HCT116 (cell line): ENCODE results near the gene CD7. TPM values are rescaled to one million over a fixed set of nuclear protein-coding genes. Genes with fewer than 3 reads are reported as not detected.

Experiments
- ATAC-seq: fragments of 200-7000 bp; cut with Tn5 transposase; 2 replicates; pipeline ENCODE4 v1.9.1; 2020; ENCODE audit warnings: mild to moderate bottlenecking, moderate library complexity
- BruUV-seq: library from RNA; stranded (reverse); fragments of 400-500 nt; replicated peaks from 2 replicates; lab custom pipeline; 2021; lab: Mats Ljungman, UMichigan
- CTCF ChIA-PET: fragments of 300-600 bp; sonication (Branson Sonifier 250); formaldehyde crosslinking; loops from one replicate; lab custom pipeline; 2021; ENCODE audit warnings: antibody characterized with exemption; lab: Charles Lee
- POLR2A ChIA-PET: fragments of 300-600, 350-600 bp; sonication (Branson Sonifier 250); formaldehyde crosslinking; loops from one replicate; lab custom pipeline; 2021; ENCODE audit warnings: antibody characterized with exemption; lab: Charles Lee
- RAD21 ChIA-PET, 2 experiments: fragments of 300-600 bp; sonication (Branson Sonifier 250); formaldehyde crosslinking; loops; one replicate each; lab custom pipeline; 2023; ENCODE audit warnings: low total read pairs in 2 of 2; ENCODE audit not compliant: uncharacterized antibody in 2 of 2, unreplicated experiment in 2 of 2, low non-redundant PET in 1 of 2; lab: Charles Lee
- DNase-seq: peaks from one replicate; pipeline ENCODE4 v3.0.0-alpha.2; 2010; ENCODE audit warnings: low read depth, low spot score
- H2AFZ ChIP-seq: fragments of 200-600 bp; shearing (Covaris generic), sonication (generic); 2 replicates; pipeline ENCODE4 v1.6.1; 2017; ENCODE audit warnings: low read depth, mixed run types, mixed read lengths, antibody characterized with exemption, low read length; ENCODE audit not compliant: poor library complexity, severe bottlenecking
- H3K27ac ChIP-seq: 2 replicates; pipeline ENCODE4 v1.5.1; 2012; ENCODE audit warnings: low read depth, low read length
- H3K27me3 ChIP-seq: fragments of 200-600 bp; sonication (generic); 2 replicates; pipeline ENCODE4 v1.6.1; 2016; ENCODE audit warnings: mixed run types, low read length, mixed read lengths; ENCODE audit not compliant: insufficient read depth
- H3K36me3 ChIP-seq, 2 experiments: fragments of 200-500 bp in 1 of 2; fragments of 200-600 bp in 1 of 2; sonication (Bioruptor generic) in 1 of 2; sonication (generic) in 1 of 2; 2 replicates each; pipeline versions ENCODE4 v1.5.1 to v1.6.1; 2014 to 2016; ENCODE audit warnings: low read length in 2 of 2, inconsistent platforms in 1 of 2, mixed read lengths in 1 of 2, mixed run types in 1 of 2; ENCODE audit not compliant: insufficient read depth in 2 of 2, control insufficient read depth in 1 of 2
- H3K4me1 ChIP-seq, 2 experiments: fragments of 200-600 bp in 1 of 2; sonication (generic) in 1 of 2; 2 replicates each; pipeline versions ENCODE4 v1.5.1 to v1.6.1; 2012 to 2017; ENCODE audit warnings: low read length in 2 of 2, inconsistent platforms in 1 of 2, mild to moderate bottlenecking in 1 of 2, mixed read lengths in 1 of 2, mixed run types in 1 of 2, moderate library complexity in 1 of 2; ENCODE audit not compliant: insufficient read depth in 2 of 2, control insufficient read depth in 1 of 2
- H3K4me2 ChIP-seq: fragments of 200-600 bp; sonication (generic); 2 replicates; pipeline ENCODE4 v1.6.1; 2017; ENCODE audit warnings: mixed run types, low read length, mixed read lengths
- H3K4me3 ChIP-seq, 2 experiments: fragments of 200-600 bp in 1 of 2; sonication (generic) in 1 of 2; replicated peaks in 1 of 2; 2 replicates each; pipeline ENCODE4 v1.5.1; 2011 to 2016; ENCODE audit warnings: low read length in 2 of 2, control low read depth in 1 of 2, low read depth in 1 of 2, mild to moderate bottlenecking in 1 of 2, mixed read lengths in 1 of 2, mixed run types in 1 of 2
- H3K79me2 ChIP-seq: fragments of 200-600 bp; sonication (generic); 2 replicates; pipeline ENCODE4 v1.6.1; 2017; ENCODE audit warnings: mild to moderate bottlenecking, mixed run types, low read length, moderate library complexity, mixed read lengths; ENCODE audit not compliant: insufficient read depth
- H3K9ac ChIP-seq: fragments of 200-600 bp; sonication (generic); 2 replicates; pipeline ENCODE4 v1.6.1; 2016; ENCODE audit warnings: low read length, mixed read lengths
- H3K9me2 ChIP-seq: fragments of 200-600 bp; sonication (generic), shearing (Covaris generic); 2 replicates; pipeline ENCODE4 v1.6.1; 2017; ENCODE audit warnings: mixed run types, mild to moderate bottlenecking, moderate library complexity; ENCODE audit not compliant: insufficient read depth
- H3K9me3 ChIP-seq, 2 experiments: fragments of 200-500 bp in 1 of 2; fragments of 200-600 bp in 1 of 2; sonication (Bioruptor generic) in 1 of 2; sonication (generic) in 1 of 2; 2 replicates each; pipeline ENCODE4 v1.6.1; 2014 to 2017; ENCODE audit warnings: low read length in 2 of 2, mixed read lengths in 2 of 2, inconsistent platforms in 1 of 2, low read depth in 1 of 2, mild to moderate bottlenecking in 1 of 2, mixed run types in 1 of 2, moderate library complexity in 1 of 2; ENCODE audit not compliant: control insufficient read depth in 1 of 2, insufficient read depth in 1 of 2
- H4K20me1 ChIP-seq: fragments of 200-600 bp; sonication (generic), shearing (Covaris generic); 2 replicates; pipeline ENCODE4 v1.6.1; 2017; ENCODE audit warnings: mixed run types, mild to moderate bottlenecking, moderate library complexity; ENCODE audit not compliant: insufficient read depth
- CBX3 ChIP-seq: IDR thresholded peaks from 2 replicates; pipeline ENCODE4 v1.6.1; 2012; ENCODE audit warnings: low read depth
- CEBPB ChIP-seq: IDR thresholded peaks from 2 replicates; pipeline ENCODE4 v1.6.1; 2012; ENCODE audit warnings: low read depth
- EGR1 ChIP-seq: IDR thresholded peaks from 2 replicates; pipeline ENCODE4 v1.6.1; 2012; ENCODE audit warnings: low read depth
- EZH2 ChIP-seq: fragments of 200-600 bp; sonication (generic); IDR thresholded peaks from 2 replicates; pipeline ENCODE4 v1.6.1; 2017; ENCODE audit warnings: antibody characterized with exemption, mixed run types
- FOSL1 ChIP-seq: IDR thresholded peaks from 2 replicates; pipeline ENCODE4 v1.6.1; 2012; ENCODE audit warnings: low read depth
- JUND ChIP-seq: IDR thresholded peaks from 2 replicates; pipeline ENCODE4 v1.6.1; 2012
- POLR2AphosphoS5 ChIP-seq: IDR thresholded peaks from 2 replicates; pipeline ENCODE4 v1.6.1; 2011; ENCODE audit warnings: mild to moderate bottlenecking, low read depth, low read length, moderate library complexity
- RAD21 ChIP-seq: IDR thresholded peaks from 2 replicates; pipeline ENCODE4 v1.6.1; 2012; ENCODE audit warnings: low read depth, mild to moderate bottlenecking
- REST ChIP-seq: IDR thresholded peaks from 2 replicates; pipeline ENCODE4 v1.6.1; 2012; ENCODE audit warnings: low read depth
- SP1 ChIP-seq: IDR thresholded peaks from 2 replicates; pipeline ENCODE4 v1.6.1; 2012; ENCODE audit warnings: low read depth
- SRF ChIP-seq: IDR thresholded peaks from 2 replicates; pipeline ENCODE4 v1.6.1; 2012; ENCODE audit warnings: low read depth
- intact Hi-C: fragments of 100-400 bp; cut with micrococcal nuclease; formaldehyde crosslinking; loops from 2 replicates; pipeline ENCODE4 v1.10.0; 2022
- total RNA-seq: library from RNA; stranded (reverse); gene quantifications from one replicate; pipeline ENCODE4 v1.2.1, GENCODE V29; 2021; ENCODE audit not compliant: unreplicated experiment
- TF ChIP-seq, protein P1 (sequence below), 3 experiments: fragments of 200-600 bp in 1 of 3; sonication (generic) in 1 of 3; IDR thresholded peaks in 2 of 3; conservative IDR thresholded peaks in 1 of 3; 2 replicates each; pipeline ENCODE4 v1.5.1; 2012 to 2017; ENCODE audit warnings: low read depth in 2 of 3, low read length in 2 of 3, antibody characterized with exemption in 1 of 3, borderline replicate concordance in 1 of 3, control low read depth in 1 of 3, mild to moderate bottlenecking in 1 of 3, mixed read lengths in 1 of 3, mixed run types in 1 of 3, moderate library complexity in 1 of 3; ENCODE audit not compliant: insufficient read depth in 1 of 3

The CD7 gene
- total RNA-seq, 1 experiment from 2014 or later, result 0.61 TPM

DNA sequence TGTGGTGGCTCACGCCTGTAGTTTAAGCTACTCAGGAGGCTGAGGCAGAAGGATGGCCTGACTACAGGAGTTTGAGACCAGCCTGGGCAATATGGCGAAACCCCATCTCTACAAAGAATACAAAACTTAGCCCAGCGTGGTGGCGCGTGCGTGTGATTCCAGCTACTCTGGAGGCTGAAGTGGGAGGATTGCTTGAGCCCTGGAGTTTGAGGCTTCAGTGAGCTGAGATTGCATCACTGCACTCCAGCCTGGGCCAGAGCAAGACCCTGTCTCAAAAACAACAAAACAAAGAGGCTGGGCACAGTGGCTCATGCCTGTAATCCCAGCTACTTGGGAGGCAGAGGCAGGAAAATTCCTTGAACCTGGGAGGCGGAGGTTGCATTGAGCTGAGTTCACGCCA, 36.9 kb downstream of the CD7 start:
- peaks cover 31 to 44% of the 10 kb centered on the region in 2 experiments for H3K4me1 ChIP-seq
- CTCF ChIA-PET, result no interaction called here
- no peak for DNase-seq
- H3K9me3 ChIP-seq, result no peaks in the 10 kb centered on the region
- POLR2A ChIA-PET, result interaction anchor here (1.0 to 4.8 kb wide), 3 partner anchors 11 to 51 kb away, joined by 3 to 35 read pairs (median 3); partner anchors contain the start of gene SLC16A3
- no TSS peak for BruUV-seq
- H3K36me3 ChIP-seq, result no peaks in the 10 kb centered on the region
- no peak overlapping the region for H3K27ac ChIP-seq
- H3K27me3 ChIP-seq, result no peaks in the 10 kb centered on the region
- no peak overlapping the region for H2AFZ ChIP-seq
- RAD21 ChIA-PET, result no interaction called here
- H3K4me3 ChIP-seq, result no peak overlapping the region
- H4K20me1 ChIP-seq, result no peaks in the 10 kb centered on the region
- intact Hi-C loops, result no loop called here
- no peak overlapping the region for H3K4me2 ChIP-seq
- H3K9ac ChIP-seq, result no peak overlapping the region
- H3K9me2 ChIP-seq, result no peaks in the 10 kb centered on the region
- TF ChIP-seq RAD21, result no peak
- TF ChIP-seq SRF, result no peak
- ATAC-seq, result no peak
- H3K79me2 ChIP-seq, result no peaks in the 10 kb centered on the region

DNA sequence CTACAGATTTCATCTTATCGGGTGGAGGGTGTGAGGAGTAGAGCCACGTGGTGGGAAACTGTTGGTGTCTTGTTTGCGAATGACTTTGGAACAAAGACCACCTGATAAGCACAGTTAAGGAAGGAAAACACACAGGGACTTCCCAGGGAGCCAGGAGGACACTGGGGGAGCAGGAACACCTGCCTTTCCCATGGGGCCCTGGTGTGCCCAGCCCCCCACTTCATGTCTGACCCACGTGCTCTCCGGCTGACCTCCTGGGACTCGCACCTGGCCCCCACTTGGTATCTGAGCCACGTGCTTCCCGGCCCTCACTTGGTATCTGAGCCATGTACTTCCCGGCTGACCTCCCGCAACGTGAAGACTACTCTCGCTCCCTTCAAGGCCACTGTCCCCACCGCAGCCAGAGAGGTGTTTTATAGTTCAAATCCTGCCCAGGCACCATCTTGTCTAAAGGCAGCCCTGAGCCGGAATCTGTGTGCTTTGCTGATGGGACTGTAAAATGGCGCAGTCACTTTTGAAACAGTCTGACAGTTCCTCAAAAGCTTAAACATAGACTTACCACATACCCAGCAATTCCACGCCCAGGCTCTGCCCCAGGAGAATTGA, 38.5 kb downstream of the CD7 start:
- no peak overlapping the region for H3K27ac ChIP-seq
- ChIA-PET CTCF (no interaction called here), POLR2A (interaction anchor here (1.1 to 1.3 kb wide), 2 partner anchors 13 to 14 kb away, joined by 3 read pairs; no protein-coding TSS in a partner anchor), RAD21 (no interaction called here)
- no peaks in the 10 kb centered on the region for H4K20me1 ChIP-seq
- H3K4me1 ChIP-seq, result peaks cover 34 to 50% of the 10 kb centered on the region in 2 experiments
- no peaks in the 10 kb centered on the region for H3K79me2 ChIP-seq
- BruUV-seq, result no TSS peak
- no peak overlapping the region for H3K4me3 ChIP-seq
- no peak for DNase-seq
- H3K36me3 ChIP-seq, result no peaks in the 10 kb centered on the region
- ATAC-seq, result no peak
- no peaks in the 10 kb centered on the region for H3K9me2 ChIP-seq
- no peak overlapping the region for H3K4me2 ChIP-seq
- intact Hi-C loops, result no loop called here
- H2AFZ ChIP-seq, result no peak overlapping the region
- no peaks in the 10 kb centered on the region for H3K27me3 ChIP-seq
- no peak overlapping the region for H3K9ac ChIP-seq
- TF ChIP-seq SRF, result no peak
- TF ChIP-seq CEBPB, result no peak
- no peak for TF ChIP-seq REST
- no peak for TF ChIP-seq EGR1
- TF ChIP-seq JUND, result no peak
- TF ChIP-seq SP1, result no peak
- TF ChIP-seq CBX3, result no peak
- no peak for TF ChIP-seq RAD21
- TF ChIP-seq, protein P1, sequence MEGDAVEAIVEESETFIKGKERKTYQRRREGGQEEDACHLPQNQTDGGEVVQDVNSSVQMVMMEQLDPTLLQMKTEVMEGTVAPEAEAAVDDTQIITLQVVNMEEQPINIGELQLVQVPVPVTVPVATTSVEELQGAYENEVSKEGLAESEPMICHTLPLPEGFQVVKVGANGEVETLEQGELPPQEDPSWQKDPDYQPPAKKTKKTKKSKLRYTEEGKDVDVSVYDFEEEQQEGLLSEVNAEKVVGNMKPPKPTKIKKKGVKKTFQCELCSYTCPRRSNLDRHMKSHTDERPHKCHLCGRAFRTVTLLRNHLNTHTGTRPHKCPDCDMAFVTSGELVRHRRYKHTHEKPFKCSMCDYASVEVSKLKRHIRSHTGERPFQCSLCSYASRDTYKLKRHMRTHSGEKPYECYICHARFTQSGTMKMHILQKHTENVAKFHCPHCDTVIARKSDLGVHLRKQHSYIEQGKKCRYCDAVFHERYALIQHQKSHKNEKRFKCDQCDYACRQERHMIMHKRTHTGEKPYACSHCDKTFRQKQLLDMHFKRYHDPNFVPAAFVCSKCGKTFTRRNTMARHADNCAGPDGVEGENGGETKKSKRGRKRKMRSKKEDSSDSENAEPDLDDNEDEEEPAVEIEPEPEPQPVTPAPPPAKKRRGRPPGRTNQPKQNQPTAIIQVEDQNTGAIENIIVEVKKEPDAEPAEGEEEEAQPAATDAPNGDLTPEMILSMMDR (IDR thresholded peaks at IDR 0.05 in 2 of 3, conservative IDR thresholded peaks at IDR 0.05 in 1 of 3; ENCODE audit: borderline replicate concordance in 1 of 3, insufficient read depth in 1 of 3, low read depth in 2 of 3, low read length in 2 of 3), result no peak
- TF ChIP-seq POLR2AphosphoS5, result no peak
- no peak for TF ChIP-seq FOSL1
- TF ChIP-seq EZH2, result no peak
- no peaks in the 10 kb centered on the region for H3K9me3 ChIP-seq
